GM18861 (cell line): ENCODE measurements around the gene MRPL57.
"Not testable (repeated sequence)": the region's sequence is repeated elsewhere in the genome, so short reads cannot be mapped to it uniquely, and the experiment has no call there.

ENCODE experiments used
- ATAC-seq: cut with Tn5 transposase; IDR thresholded peaks from one replicate; pipeline ENCODE4 v1.9.1; 2021; ENCODE audit not compliant: unreplicated experiment

MRPL57 gene

GRCh38 chr13:21176215-21176981 lies at the start of gene MRPL57, which contains the start of gene SKA3:
MRPL57 (plus strand) TSS chr13:21176658; CDS start chr13:21176917, 259 bp downstream.
SKA3 (minus strand) TSS chr13:21176552; CDS start chr13:21176477, 75 bp downstream.
- ATAC-seq = peak; percentile 86

GRCh38 chr13:21130116-21130515 lies 46.3 kb upstream of the MRPL57 start:
- no peak for ATAC-seq

GRCh38 chr13:21133077-21133476 lies 43.4 kb upstream of the MRPL57 start:
- no peak for ATAC-seq

GRCh38 chr13:21134475-21134874 lies 42.0 kb upstream of the MRPL57 start:
- ATAC-seq = no peak

- ATAC-seq = not testable (repeated sequence)
Measured at GRCh38 chr13:21135833-21136232, 40.6 kb upstream of the MRPL57 start.

- ATAC-seq = no peak
Measured at GRCh38 chr13:21137696-21138095, 38.8 kb upstream of the MRPL57 start.

GRCh38 chr13:21138561-21138960 lies 37.9 kb upstream of the MRPL57 start:
- ATAC-seq = no peak

- ATAC-seq = no peak
Measured at GRCh38 chr13:21139374-21139773, 37.1 kb upstream of the MRPL57 start.

GRCh38 chr13:21142766-21143165 lies 33.7 kb upstream of the MRPL57 start:
- ATAC-seq = no peak

GRCh38 chr13:21147827-21148226 lies 28.6 kb upstream of the MRPL57 start:
- no peak for ATAC-seq

GRCh38 chr13:21148557-21149258 lies 27.8 kb upstream of the MRPL57 start:
- no peak for ATAC-seq

GRCh38 chr13:21149568-21149967 lies 26.9 kb upstream of the MRPL57 start:
- no peak for ATAC-seq

GRCh38 chr13:21150013-21150412 lies 26.4 kb upstream of the MRPL57 start:
- ATAC-seq = no peak

- no peak for ATAC-seq
Measured at GRCh38 chr13:21152251-21152899, 24.1 kb upstream of the MRPL57 start.

- ATAC-seq = no peak
Measured at GRCh38 chr13:21164631-21165030, 11.8 kb upstream of the MRPL57 start.

- ATAC-seq = not testable (repeated sequence)
Measured at GRCh38 chr13:21165606-21166005, 10.9 kb upstream of the MRPL57 start.

GRCh38 chr13:21171420-21171819 lies 5.0 kb upstream of the MRPL57 start:
- ATAC-seq = no peak

GRCh38 chr13:21173767-21174166 lies 2.7 kb upstream of the MRPL57 start:
- ATAC-seq = not testable (repeated sequence)

GRCh38 chr13:21175656-21176214 lies 723 bp upstream of the MRPL57 start:
- no peak for ATAC-seq

- peak; percentile 10 for ATAC-seq
Measured at GRCh38 chr13:21176982-21177284, 475 bp downstream of the MRPL57 start.

- ATAC-seq = no peak
Measured at GRCh38 chr13:21181671-21182070, 5.2 kb downstream of the MRPL57 start.

- not testable (repeated sequence) for ATAC-seq
Measured at GRCh38 chr13:21186410-21186809, 10.0 kb downstream of the MRPL57 start.
